Measurements from ENCODE around the gene IL36A. TPM values are rescaled to one million over a fixed set of nuclear protein-coding genes. Genes with fewer than 3 reads are reported as not detected.

Gene IL36A
- total RNA-seq, 1 donor from 2014 or later = not detected

- no peak for DNase-seq (ENCODE audit: low spot score)
These were observed 2.6 kb upstream of the IL36A start for GRCh38 chr2:113002677-113003076.

GRCh38 chr2:113007250-113007649 lies 2.0 kb downstream of the IL36A start:
- DNase-seq (ENCODE audit: low spot score) = no peak

GRCh38 chr2:113009622-113010021 lies 4.4 kb downstream of the IL36A start:
- DNase-seq (ENCODE audit: low spot score) = no peak

- DNase-seq (ENCODE audit: low spot score) = no peak
These were observed 4.8 kb downstream of the IL36A start for GRCh38 chr2:113010088-113010487.

GRCh38 chr2:113011108-113011507 lies 5.8 kb downstream of the IL36A start:
- no peak for DNase-seq (ENCODE audit: low spot score)

GRCh38 chr2:113012436-113013335 lies 7.4 kb downstream of the IL36A start:
- DNase-seq (ENCODE audit: low spot score) = no peak

- no peak for DNase-seq (ENCODE audit: low spot score)
These were observed 8.0 kb downstream of the IL36A start for GRCh38 chr2:113013336-113013661.

GRCh38 chr2:113014067-113014466 lies 8.8 kb downstream of the IL36A start:
- DNase-seq (ENCODE audit: low spot score) = no peak

GRCh38 chr2:113015042-113015441 lies 9.8 kb downstream of the IL36A start:
- DNase-seq (ENCODE audit: low spot score) = no peak

GRCh38 chr2:113015655-113016054 lies 10.4 kb downstream of the IL36A start:
- DNase-seq (ENCODE audit: low spot score) = no peak

GRCh38 chr2:113018509-113018908 lies 13.2 kb downstream of the IL36A start:
- no peak for DNase-seq (ENCODE audit: low spot score)

GRCh38 chr2:113021312-113021711 lies 16.1 kb downstream of the IL36A start:
- DNase-seq (ENCODE audit: low spot score) = no peak

- DNase-seq (ENCODE audit: low spot score) = no peak
These were observed 19.5 kb downstream of the IL36A start for GRCh38 chr2:113024764-113025163.

GRCh38 chr2:113025737-113026136 lies 20.5 kb downstream of the IL36A start:
- no peak for DNase-seq (ENCODE audit: low spot score)

- DNase-seq (ENCODE audit: low spot score) = no peak
These were observed 22.4 kb downstream of the IL36A start for GRCh38 chr2:113027691-113028090.

GRCh38 chr2:113028112-113028511 lies 22.9 kb downstream of the IL36A start:
- no peak for DNase-seq (ENCODE audit: low spot score)

GRCh38 chr2:113032737-113033136 lies 27.5 kb downstream of the IL36A start:
- no peak for DNase-seq (ENCODE audit: low spot score)

GRCh38 chr2:113034016-113034415 lies 28.8 kb downstream of the IL36A start:
- DNase-seq (ENCODE audit: low spot score) = no peak

GRCh38 chr2:113036763-113037162 lies 31.5 kb downstream of the IL36A start:
- no peak for DNase-seq (ENCODE audit: low spot score)

- no peak for DNase-seq (ENCODE audit: low spot score)
These were observed 33.0 kb downstream of the IL36A start for GRCh38 chr2:113038291-113038690.

- no peak for DNase-seq (ENCODE audit: low spot score)
These were observed 33.9 kb downstream of the IL36A start for GRCh38 chr2:113039158-113039557.

GRCh38 chr2:113039719-113040118 lies 34.5 kb downstream of the IL36A start:
- no peak for DNase-seq (ENCODE audit: low spot score)

GRCh38 chr2:113041871-113042270 lies 36.6 kb downstream of the IL36A start:
- DNase-seq (ENCODE audit: low spot score) = no peak
